ENCODE results near the gene ALG9.

ALG9 gene

DNA sequence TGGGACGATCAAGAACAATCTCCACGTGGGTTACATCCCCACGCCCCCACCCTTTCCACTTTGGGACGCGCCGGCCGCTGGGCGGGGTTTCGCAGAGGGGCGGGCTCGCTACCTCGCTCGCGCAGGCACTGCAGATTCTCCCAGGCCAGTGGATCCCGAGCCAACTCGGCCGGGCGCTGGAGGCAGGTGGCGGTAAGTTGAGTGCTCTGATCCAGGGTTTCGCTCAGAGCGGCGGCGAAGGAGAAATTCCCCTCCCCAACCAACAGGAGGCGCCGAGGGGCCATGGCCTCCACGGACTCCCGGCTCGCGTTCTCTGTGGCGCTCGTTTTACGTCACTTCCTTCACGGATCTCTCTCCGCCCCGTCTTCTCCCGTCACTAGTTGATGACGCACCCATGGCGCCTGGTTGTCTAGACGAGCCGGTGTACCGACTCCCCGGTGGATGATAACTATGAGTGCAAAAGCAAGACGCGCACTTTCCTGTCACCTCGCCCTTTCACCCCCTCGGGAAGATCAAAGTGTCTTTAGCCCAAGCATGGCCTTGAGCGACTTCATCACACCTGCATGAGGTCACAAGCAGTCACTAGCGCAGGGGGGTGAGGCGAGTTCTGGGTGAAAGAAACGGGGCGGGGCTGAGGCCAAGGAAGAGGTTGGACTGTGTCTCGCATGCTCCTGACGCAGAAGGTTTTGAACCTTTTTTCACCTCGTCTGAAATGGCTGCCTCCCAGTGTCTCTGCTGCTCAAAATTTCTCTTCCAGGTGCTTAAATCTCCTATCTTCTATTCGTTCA lies 7.7 kb upstream of the ALG9 start, which contains the start of the genes CFAP68 and FDXACB1:
Gene CFAP68, plus strand, starts transcription at position 693 of the 788 bp plus-strand sequence. Its CDS starts 20 bp downstream, at position 713.
Gene FDXACB1, minus strand, starts transcription at position 317 of the 788 bp plus-strand sequence. Its CDS starts 33 bp downstream, at position 284.
- DNase-seq, result peak; percentile 100

DNA sequence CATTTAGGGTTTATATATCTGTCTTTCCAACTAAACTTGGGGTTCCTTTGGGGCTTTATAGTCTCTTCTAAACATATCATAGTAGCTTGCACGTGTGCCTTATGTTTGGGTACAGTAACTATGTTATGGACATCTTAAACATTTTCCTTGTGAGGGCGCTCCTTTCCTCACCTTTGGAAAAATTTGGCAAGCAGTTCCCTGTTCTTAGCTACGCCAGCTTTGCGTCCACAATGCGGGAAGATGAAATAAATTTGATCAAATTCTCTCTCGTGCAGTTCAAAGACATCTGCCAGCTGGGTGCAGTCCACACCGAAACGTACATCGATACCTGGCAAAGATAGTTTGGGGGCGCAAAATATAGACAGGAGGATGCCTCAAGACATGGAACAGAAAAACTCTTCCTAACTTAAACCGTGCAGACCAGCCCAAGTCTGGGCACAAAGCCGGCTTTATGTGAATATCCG lies 7.0 kb upstream of the ALG9 start:
- peak; percentile 87 for DNase-seq

GRCh38 chr11:111871693-111872161 lies 346 bp upstream of the ALG9 start:
- no peak for DNase-seq

DNA sequence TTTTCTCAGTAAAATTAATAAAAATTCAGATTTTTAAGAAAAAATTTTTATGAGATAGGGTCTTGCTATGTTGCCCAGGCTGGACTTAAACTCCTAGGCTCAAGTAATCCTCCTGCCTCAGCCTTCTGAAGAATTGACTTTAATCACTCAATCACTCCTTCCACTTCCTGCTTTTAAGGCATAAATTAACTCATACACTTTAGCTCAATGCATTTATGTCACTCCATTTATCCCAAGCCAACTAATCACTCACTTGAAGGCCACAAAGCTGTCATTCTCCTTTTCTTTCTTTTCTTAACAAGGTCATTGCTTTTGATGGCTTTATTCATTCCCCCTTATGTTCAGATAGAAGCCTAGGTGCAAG lies 877 bp downstream of the ALG9 start:
- no peak for DNase-seq

DNA sequence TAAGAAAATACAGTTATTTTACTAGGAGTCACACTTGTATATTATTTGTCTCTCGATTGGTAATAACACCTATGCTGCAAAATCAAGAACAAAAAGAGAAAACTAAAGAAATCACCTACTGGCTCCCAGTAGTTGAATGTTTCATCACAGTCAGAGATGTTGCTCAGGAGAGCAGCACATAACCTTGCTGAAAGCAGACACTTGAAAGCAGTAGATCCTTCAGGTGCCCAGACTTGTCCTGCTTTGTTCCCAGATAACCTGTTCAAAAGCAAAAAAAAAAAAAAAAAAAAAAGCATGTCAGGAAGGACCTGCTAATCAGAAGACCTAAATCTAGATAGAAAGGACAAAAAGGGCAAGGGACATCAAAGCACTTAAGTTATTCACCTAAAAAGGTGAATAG lies 1.3 kb downstream of the ALG9 start:
- DNase-seq, result no peak

GRCh38 chr11:111860257-111860656 lies 11.1 kb downstream of the ALG9 start:
- no peak for DNase-seq

DNA sequence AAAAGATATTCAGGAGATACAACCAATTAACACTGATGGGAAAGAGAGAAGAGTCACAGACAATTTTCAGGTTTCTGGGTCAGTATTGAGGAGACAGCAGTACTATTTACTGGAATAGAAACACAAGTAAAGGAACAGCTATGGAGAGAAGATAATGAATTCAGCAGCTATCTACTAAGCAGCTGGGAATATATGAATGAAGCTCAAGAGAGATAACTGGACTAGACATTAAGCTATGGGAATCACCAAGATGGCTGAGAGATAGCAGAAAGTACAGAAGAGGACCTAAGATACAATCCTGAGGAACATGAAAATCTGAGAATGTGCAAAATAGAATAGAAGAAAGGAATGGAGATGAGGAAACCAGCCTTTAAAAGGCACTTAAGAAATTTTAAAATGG lies 15.9 kb downstream of the ALG9 start:
- no peak for DNase-seq

GRCh38 chr11:111852103-111852502 lies 19.3 kb downstream of the ALG9 start:
- DNase-seq, result no peak

GRCh38 chr11:111851636-111852035 lies 19.7 kb downstream of the ALG9 start:
- no peak for DNase-seq

GRCh38 chr11:111851067-111851466 lies 20.3 kb downstream of the ALG9 start:
- DNase-seq, result no peak

- no peak for DNase-seq
These were observed 21.8 kb downstream of the ALG9 start for GRCh38 chr11:111849631-111850030.

DNA sequence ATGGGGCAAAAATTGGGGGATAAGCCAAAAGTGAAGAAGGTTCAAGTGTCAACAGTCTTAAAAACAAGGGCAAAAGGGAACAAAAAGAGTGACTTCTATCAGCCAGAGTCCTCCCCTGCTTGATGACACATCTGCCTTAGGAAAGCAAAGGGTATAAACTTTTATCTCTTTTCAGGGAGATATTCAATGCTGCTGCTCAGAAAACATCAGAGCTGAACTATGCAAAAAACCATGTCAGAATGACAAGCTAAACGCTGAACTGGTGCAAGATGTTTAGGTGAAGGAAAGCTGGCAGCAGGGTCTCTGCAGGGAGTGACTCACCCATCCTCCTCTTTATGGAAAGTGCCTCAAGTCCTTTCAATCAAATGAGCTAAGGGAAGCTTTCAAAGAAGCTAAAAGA lies 24.7 kb downstream of the ALG9 start:
- no peak for DNase-seq

DNA sequence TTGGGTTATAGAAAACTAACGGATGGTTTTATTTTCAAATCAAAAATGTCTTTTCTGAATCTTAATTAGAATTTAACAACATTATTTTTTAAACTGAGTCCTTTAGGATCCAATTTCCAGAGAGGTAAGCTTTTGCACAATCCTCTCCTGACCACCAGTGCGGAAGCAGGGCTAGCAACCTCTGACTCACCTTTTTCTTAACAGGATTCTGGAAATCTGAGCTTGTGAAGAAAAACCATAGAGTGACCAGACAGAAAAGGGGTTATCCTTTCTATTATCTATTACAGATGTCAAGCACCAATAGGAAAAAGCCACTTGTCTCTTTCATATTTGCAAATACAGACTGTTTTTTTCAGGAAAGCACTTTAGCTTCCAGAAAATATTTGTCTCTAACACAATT lies 25.3 kb downstream of the ALG9 start:
- no peak for DNase-seq

GRCh38 chr11:111845276-111846028 lies 25.9 kb downstream of the ALG9 start:
- DNase-seq, result no peak

DNA sequence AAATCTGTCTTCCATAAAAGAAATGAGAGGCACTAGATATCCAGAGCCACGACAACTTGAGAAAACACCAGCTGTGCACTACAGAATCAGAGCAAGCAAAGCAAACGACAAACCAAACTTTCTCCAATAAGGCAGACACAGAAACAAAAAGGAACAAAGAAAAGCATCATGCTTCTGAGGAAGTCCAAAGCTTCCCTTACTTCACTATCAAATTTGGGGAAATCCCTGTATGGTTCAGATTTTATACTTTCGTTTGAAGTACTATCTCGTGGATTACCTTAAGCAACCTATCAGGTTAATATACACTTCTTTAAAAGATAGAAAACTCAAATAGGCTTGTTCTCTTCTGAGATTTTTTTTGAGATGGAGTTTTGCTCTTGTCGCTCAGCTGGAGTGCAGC lies 27.7 kb downstream of the ALG9 start:
- no peak for DNase-seq

- peak; percentile 87 for DNase-seq
These were observed 29.9 kb downstream of the ALG9 start for GRCh38 chr11:111841370-111842053.

GRCh38 chr11:111840143-111840542 lies 31.2 kb downstream of the ALG9 start:
- no peak for DNase-seq

DNA sequence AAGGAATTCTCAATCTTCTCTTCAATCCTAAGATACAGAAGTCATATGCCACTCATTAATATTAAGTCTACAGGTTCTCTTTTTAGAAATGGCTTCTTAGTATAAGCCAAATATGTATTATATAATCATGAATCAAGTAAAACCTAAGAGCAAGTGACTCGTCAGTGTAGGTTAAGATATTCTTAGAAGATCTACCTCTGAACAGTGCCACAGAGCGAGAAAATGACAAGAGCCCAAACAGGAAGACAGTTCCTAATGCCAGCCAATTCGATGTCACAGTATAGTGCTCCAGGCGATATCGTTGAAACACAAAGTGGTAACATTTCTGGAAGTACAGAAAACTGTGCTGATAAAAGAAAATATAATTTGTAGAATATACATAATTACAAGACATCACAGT lies 33.3 kb downstream of the ALG9 start:
- DNase-seq, result no peak

GRCh38 chr11:111837366-111837891 lies 34.0 kb downstream of the ALG9 start:
- no peak for DNase-seq

- peak; percentile 16 for DNase-seq
These were observed 34.7 kb downstream of the ALG9 start for GRCh38 chr11:111836721-111837120.

DNA sequence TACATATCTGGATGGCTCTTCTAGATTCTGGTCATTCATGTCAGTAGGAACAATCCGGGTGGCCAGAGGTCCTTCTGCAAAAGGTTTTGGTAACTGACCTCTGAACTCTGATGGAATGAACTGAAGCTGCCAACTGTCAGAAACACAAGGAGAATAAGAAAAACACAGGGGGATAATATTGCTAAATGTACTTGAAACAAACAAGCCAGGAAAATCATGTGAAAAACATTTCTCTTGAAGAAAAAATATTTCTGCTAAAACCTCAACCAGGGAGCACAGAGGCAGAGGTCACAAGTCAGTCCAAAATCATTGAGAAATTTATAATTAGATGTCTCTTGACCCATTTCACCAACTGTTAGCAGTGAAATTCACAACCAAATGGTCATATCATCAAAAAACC lies 35.2 kb downstream of the ALG9 start:
- no peak for DNase-seq

GRCh38 chr11:111835665-111836064 lies 35.7 kb downstream of the ALG9 start:
- no peak for DNase-seq
